MM.1S (cell line): ENCODE data around the gene SEMA4C.

Experiments
- DNase-seq: peaks from one replicate; pipeline ENCODE4 v3.0.0-alpha.2; 2015
- H2AFZ ChIP-seq: fragments of 300-600 bp; sonication (generic); 2 replicates; pipeline ENCODE4 v1.6.0; 2016; ENCODE audit warnings: antibody characterized with exemption, low read length
- H3F3A ChIP-seq: fragments of 300-600 bp; sonication (generic); 2 replicates; pipeline ENCODE4 v1.6.1; 2016; ENCODE audit warnings: mild to moderate bottlenecking, antibody characterized with exemption, low read length, moderate library complexity, mixed read lengths; ENCODE audit not compliant: insufficient read depth
- H3K27ac ChIP-seq: fragments of 300-600 bp; sonication (generic); 2 replicates; pipeline ENCODE4 v1.5.1; 2016; ENCODE audit warnings: mild to moderate bottlenecking, low read length
- H3K27me3 ChIP-seq: fragments of 300-600 bp; sonication (generic); replicated peaks from 2 replicates; pipeline ENCODE4 v1.6.0; 2016; ENCODE audit warnings: low read length; ENCODE audit not compliant: insufficient read depth
- H3K36me3 ChIP-seq: fragments of 300-600 bp; sonication (generic); replicated peaks from 2 replicates; pipeline ENCODE4 v1.6.1; 2016; ENCODE audit warnings: mild to moderate bottlenecking, low read length, mixed read lengths; ENCODE audit not compliant: insufficient read depth
- H3K4me1 ChIP-seq: fragments of 300-600 bp; sonication (generic); 2 replicates; pipeline ENCODE4 v1.6.1; 2016; ENCODE audit warnings: low read length, mixed read lengths
- H3K4me2 ChIP-seq: fragments of 300-600 bp; sonication (generic); 2 replicates; pipeline ENCODE4 v1.6.0; 2016; ENCODE audit warnings: low read depth, low read length
- H3K4me3 ChIP-seq: fragments of 300-600 bp; sonication (generic); 2 replicates; pipeline ENCODE4 v1.5.1; 2016; ENCODE audit warnings: low read length, mixed read lengths
- H3K79me2 ChIP-seq: fragments of 300-600 bp; sonication (generic); 2 replicates; pipeline ENCODE4 v1.6.1; 2016; ENCODE audit warnings: mixed run types, low read length, mixed read lengths
- H3K9ac ChIP-seq: fragments of 300-600 bp; sonication (generic); 2 replicates; pipeline ENCODE4 v1.6.1; 2016; ENCODE audit warnings: low read length, mixed read lengths
- H3K9me2 ChIP-seq: fragments of 300-600 bp; sonication (generic); replicated peaks from 2 replicates; pipeline ENCODE4 v1.6.1; 2016; ENCODE audit warnings: mild to moderate bottlenecking, low read length, mixed read lengths; ENCODE audit not compliant: insufficient read depth
- H3K9me3 ChIP-seq: fragments of 300-600 bp; sonication (generic); replicated peaks from 2 replicates; pipeline ENCODE4 v1.6.1; 2016; ENCODE audit warnings: mild to moderate bottlenecking, low read length, mixed read lengths; ENCODE audit not compliant: insufficient read depth
- H4K20me1 ChIP-seq: fragments of 300-600 bp; sonication (generic); 2 replicates; pipeline ENCODE4 v1.6.1; 2016; ENCODE audit warnings: mild to moderate bottlenecking, low read length, moderate library complexity, mixed read lengths; ENCODE audit not compliant: insufficient read depth
- EZH2 ChIP-seq: fragments of 300-600 bp; sonication (generic); optimal IDR thresholded peaks from 2 replicates; pipeline ENCODE3; 2017; ENCODE audit warnings: low read depth, mild to moderate bottlenecking, antibody characterized with exemption, low read length, mixed read lengths
- EZH2phosphoT487 ChIP-seq: fragments of 300-600 bp; sonication (generic); IDR thresholded peaks from 2 replicates; pipeline ENCODE4 v1.6.1; 2018; ENCODE audit warnings: antibody characterized with exemption, low read length
- TF ChIP-seq, protein P1 (sequence below): fragments of 300-600 bp; sonication (generic); IDR thresholded peaks from 2 replicates; pipeline ENCODE4 v1.5.1; 2016; ENCODE audit warnings: antibody characterized with exemption, low read length, mixed read lengths

The SEMA4C gene

DNA sequence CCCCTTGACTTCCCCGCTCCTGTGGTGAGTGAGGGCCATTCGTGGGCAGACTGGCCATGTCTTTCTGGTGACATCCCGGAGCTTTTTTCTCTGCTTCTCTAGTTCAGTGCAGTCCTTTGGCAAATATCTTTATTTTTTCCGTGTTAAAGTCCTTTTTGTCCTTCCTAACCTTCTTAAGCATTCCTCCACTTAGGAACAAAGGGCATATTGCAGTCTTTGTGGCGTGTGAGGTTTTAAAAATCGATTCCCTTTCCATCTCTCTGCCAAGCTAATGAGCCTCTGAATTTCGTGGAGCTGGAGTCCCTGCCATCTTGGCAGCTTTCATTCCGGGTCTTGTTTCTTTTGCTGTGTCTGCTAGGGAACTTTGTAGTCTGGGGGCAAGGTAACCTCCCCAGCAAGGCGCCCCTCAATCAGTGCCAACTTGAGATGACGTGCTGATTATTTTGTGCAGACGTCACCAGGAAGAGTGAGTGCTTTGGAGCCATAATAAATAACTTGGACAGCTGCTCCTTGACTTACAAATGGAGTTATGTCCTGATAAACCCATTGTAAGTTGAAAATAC is 48.7 kb downstream of the SEMA4C start:
- no peak overlapping the region for H3K4me2 ChIP-seq
- no peak for DNase-seq
- H2AFZ ChIP-seq, result no peak overlapping the region
- TF ChIP-seq EZH2 (no peak), EZH2phosphoT487 (no peak)
- TF ChIP-seq, protein P1, sequence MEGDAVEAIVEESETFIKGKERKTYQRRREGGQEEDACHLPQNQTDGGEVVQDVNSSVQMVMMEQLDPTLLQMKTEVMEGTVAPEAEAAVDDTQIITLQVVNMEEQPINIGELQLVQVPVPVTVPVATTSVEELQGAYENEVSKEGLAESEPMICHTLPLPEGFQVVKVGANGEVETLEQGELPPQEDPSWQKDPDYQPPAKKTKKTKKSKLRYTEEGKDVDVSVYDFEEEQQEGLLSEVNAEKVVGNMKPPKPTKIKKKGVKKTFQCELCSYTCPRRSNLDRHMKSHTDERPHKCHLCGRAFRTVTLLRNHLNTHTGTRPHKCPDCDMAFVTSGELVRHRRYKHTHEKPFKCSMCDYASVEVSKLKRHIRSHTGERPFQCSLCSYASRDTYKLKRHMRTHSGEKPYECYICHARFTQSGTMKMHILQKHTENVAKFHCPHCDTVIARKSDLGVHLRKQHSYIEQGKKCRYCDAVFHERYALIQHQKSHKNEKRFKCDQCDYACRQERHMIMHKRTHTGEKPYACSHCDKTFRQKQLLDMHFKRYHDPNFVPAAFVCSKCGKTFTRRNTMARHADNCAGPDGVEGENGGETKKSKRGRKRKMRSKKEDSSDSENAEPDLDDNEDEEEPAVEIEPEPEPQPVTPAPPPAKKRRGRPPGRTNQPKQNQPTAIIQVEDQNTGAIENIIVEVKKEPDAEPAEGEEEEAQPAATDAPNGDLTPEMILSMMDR, result no peak
- H3K9me3 ChIP-seq, result no peaks in the 10 kb centered on the region
- H3F3A ChIP-seq, result peaks cover 3% of the 10 kb centered on the region; the same call in 1 of the 2 replicates
- no peak overlapping the region for H3K4me3 ChIP-seq
- peaks cover 83% of the 10 kb centered on the region for H3K79me2 ChIP-seq
- 0 out of 2 replicates have a peak, but pooled peaks cover 7% of the 10 kb centered on the region for H4K20me1 ChIP-seq
- H3K27ac ChIP-seq, result no peak overlapping the region
- peaks cover 3% of the 10 kb centered on the region; the same call in 1 of the 2 replicates for H3K36me3 ChIP-seq
- H3K27me3 ChIP-seq, result no peaks in the 10 kb centered on the region
- H3K9me2 ChIP-seq, result no peaks in the 10 kb centered on the region
- H3K9ac ChIP-seq, result no peak overlapping the region
- H3K4me1 ChIP-seq, result peaks cover 20% of the 10 kb centered on the region; the same call in 1 of the 2 replicates

DNA sequence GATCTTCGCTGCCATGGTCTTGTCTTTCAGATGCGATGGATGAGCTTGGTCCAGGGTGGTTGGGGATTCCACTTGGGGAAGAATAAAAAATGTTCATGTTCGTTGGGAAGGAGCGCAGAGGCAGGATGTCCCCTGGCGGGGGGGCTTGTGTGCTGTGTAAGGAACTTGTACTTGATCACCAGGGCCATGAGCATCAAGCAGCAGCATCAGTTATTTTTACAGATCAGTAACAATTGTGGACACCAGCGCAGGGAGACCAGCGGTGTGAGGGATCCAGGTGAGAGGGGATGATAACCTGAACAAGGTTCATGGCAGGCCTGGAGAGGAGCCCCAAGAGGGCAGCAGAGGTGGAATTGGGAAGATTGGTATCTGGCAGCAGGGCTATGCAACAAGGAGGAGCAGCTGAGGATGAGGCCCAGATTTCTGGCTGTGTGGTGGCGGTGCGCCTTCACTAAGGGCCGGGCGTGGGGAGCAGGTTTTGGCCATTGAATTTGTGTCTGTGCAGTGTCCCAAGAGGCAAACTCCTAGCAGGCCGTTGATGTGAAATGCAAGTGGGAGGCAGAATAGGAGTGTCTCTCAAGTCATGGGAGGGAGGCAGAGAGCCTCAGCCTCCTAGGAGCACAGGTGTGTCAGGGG is 49.9 kb downstream of the SEMA4C start:
- Histone ChIP-seq H2AFZ (no peak overlapping the region), H3K9me3 (no peaks in the 10 kb centered on the region), H3F3A (peaks cover 6% of the 10 kb centered on the region; the same call in 1 of the 2 replicates), H3K27ac (no peak overlapping the region), H3K9ac (no peak overlapping the region), H3K36me3 (peaks cover 3% of the 10 kb centered on the region; the same call in 1 of the 2 replicates), H3K4me3 (no peak overlapping the region), H4K20me1 (0 out of 2 replicates have a peak, but pooled peaks cover 7% of the 10 kb centered on the region), H3K9me2 (no peaks in the 10 kb centered on the region), H3K4me1 (peaks cover 22% of the 10 kb centered on the region), H3K79me2 (peaks cover 78% of the 10 kb centered on the region), H3K4me2 (no peak overlapping the region), H3K27me3 (no peaks in the 10 kb centered on the region)
- TF ChIP-seq EZH2phosphoT487 (no peak), EZH2 (no peak)
- TF ChIP-seq, protein P1, result no peak
- DNase-seq, result no peak

DNA sequence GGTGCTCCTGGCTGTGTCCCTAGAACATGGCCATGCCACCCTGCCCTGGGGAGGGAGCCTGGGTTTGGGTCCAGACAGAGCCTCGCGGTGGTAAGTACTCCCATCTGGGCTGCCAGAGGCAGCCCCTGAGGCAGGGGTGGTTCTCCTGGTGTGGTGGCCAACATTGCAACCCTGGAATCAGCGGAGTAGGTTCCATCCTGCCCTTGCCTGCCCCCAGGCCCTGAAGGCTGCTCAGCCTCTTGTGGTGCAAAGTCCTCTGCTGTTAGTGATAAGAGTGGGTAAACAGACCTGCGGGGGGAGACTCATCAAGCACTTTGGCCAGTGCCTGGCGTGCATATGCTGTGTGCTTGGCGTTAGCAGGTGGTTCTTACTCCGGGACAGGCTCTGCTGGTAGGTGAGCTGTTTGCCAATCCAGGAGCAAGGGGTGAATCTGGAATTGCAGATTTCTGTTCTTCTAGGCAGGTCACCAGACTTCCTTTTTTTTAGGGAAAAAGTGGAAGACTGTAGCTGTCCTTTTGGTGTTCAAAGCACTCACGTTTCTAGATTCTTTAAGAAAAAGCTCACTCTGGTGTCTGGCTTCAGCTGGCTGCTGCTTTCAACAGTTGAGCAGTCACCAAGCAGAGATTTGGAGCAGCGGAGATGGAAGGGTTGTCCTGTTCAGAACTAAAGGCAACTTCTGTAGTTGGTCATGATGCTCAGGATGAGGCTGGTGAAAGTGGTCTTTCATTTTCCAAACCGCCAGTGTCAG is 50.6 kb downstream of the SEMA4C start:
- H3K4me1 ChIP-seq, result peaks cover 24% of the 10 kb centered on the region
- no peak for TF ChIP-seq EZH2phosphoT487
- TF ChIP-seq, protein P1, result no peak
- peak overlapping the region; percentile 27; the same call in 1 of the 2 replicates for H3K4me2 ChIP-seq
- no peak overlapping the region for H2AFZ ChIP-seq
- H3K79me2 ChIP-seq, result peaks cover 71% of the 10 kb centered on the region
- H4K20me1 ChIP-seq, result 0 out of 2 replicates have a peak, but pooled peaks cover 7% of the 10 kb centered on the region
- no peaks in the 10 kb centered on the region for H3K9me3 ChIP-seq
- no peaks in the 10 kb centered on the region for H3K9me2 ChIP-seq
- H3F3A ChIP-seq, result peaks cover 8% of the 10 kb centered on the region; the same call in 1 of the 2 replicates
- H3K4me3 ChIP-seq, result no peak overlapping the region
- H3K36me3 ChIP-seq, result peaks cover 3% of the 10 kb centered on the region; the same call in 1 of the 2 replicates
- no peaks in the 10 kb centered on the region for H3K27me3 ChIP-seq
- no peak for DNase-seq
- no peak overlapping the region for H3K27ac ChIP-seq
- no peak overlapping the region for H3K9ac ChIP-seq
